Keratinocyte (primary cell): ENCODE data around the gene MLF2. TPM values are rescaled to one million over a fixed set of nuclear protein-coding genes. Genes with fewer than 3 reads are reported as not detected.

Experiments used
- DNase-seq: peaks from one replicate; pipeline ENCODE4 v3.0.0-alpha.2; 2011; ENCODE audit warnings: low read depth, missing footprints, low spot score
- FAIRE-seq: peaks from 2 replicates; lab custom pipeline; 2011; peaks lifted over from hg19 to GRCh38; lab: Jason Lieb, UNC
- H2AFZ ChIP-seq: 2 replicates; pipeline ENCODE4 v1.6.0; 2012; ENCODE audit warnings: low read length, control low read depth, inconsistent platforms; ENCODE audit not compliant: control insufficient read depth
- H3K27ac ChIP-seq: 2 replicates; pipeline ENCODE4 v1.5.1; 2011; ENCODE audit warnings: low read length; ENCODE audit not compliant: control insufficient read depth, insufficient read depth
- H3K27me3 ChIP-seq: 3 replicates; pipeline ENCODE4 v1.6.0; 2011; ENCODE audit warnings: low read length; ENCODE audit not compliant: control insufficient read depth, insufficient read depth; ENCODE audit errors: extremely low read depth
- H3K36me3 ChIP-seq, 2 experiments: 2 replicates in 1 of 2; 3 replicates in 1 of 2; pipeline ENCODE4 v1.5.1; 2011; ENCODE audit warnings: low read length in 2 of 2, mild to moderate bottlenecking in 1 of 2; ENCODE audit not compliant: control insufficient read depth in 2 of 2, insufficient read depth in 2 of 2; ENCODE audit errors: extremely low read depth in 1 of 2
- H3K4me1 ChIP-seq: 3 replicates; pipeline ENCODE4 v1.5.1; 2011; ENCODE audit warnings: low read length; ENCODE audit not compliant: control insufficient read depth, insufficient read depth; ENCODE audit errors: extremely low read depth
- H3K4me2 ChIP-seq: 3 replicates; pipeline ENCODE4 v1.6.0; 2011; ENCODE audit warnings: low read depth, low read length; ENCODE audit not compliant: control insufficient read depth, insufficient read depth; ENCODE audit errors: extremely low read depth
- H3K4me3 ChIP-seq, 3 experiments: fragments of 200-600 bp in 1 of 3; sonication (generic) in 1 of 3; 2 replicates in 2 of 3; 3 replicates in 1 of 3; pipeline ENCODE4 v1.5.1; 2011 to 2016; ENCODE audit warnings: low read length in 3 of 3, mild to moderate bottlenecking in 3 of 3, control low read depth in 2 of 3, inconsistent platforms in 1 of 3, low read depth in 1 of 3, mixed read lengths in 1 of 3, mixed run types in 1 of 3, moderate library complexity in 1 of 3; ENCODE audit not compliant: control insufficient read depth in 2 of 3, insufficient read depth in 2 of 3; ENCODE audit errors: extremely low read depth in 1 of 3
- H3K79me2 ChIP-seq: 2 replicates; pipeline ENCODE4 v1.6.0; 2012; ENCODE audit warnings: low read length; ENCODE audit not compliant: control insufficient read depth, insufficient read depth
- H3K9ac ChIP-seq: 3 replicates; pipeline ENCODE4 v1.6.0; 2011; ENCODE audit warnings: low read length; ENCODE audit not compliant: control insufficient read depth, insufficient read depth; ENCODE audit errors: extremely low read depth
- H3K9me1 ChIP-seq: 3 replicates; pipeline ENCODE4 v1.6.0; 2011; ENCODE audit warnings: low read length; ENCODE audit not compliant: control insufficient read depth, insufficient read depth; ENCODE audit errors: extremely low read depth
- H3K9me3 ChIP-seq: 2 replicates; pipeline ENCODE4 v1.5.1; 2012; ENCODE audit warnings: low read depth, low read length; ENCODE audit not compliant: control insufficient read depth
- H4K20me1 ChIP-seq: 3 replicates; pipeline ENCODE4 v1.6.0; 2011; ENCODE audit warnings: low read length; ENCODE audit not compliant: control insufficient read depth, insufficient read depth; ENCODE audit errors: extremely low read depth
- EZH2 ChIP-seq: IDR thresholded peaks from one replicate; pipeline ENCODE4 v1.6.1; 2012; ENCODE audit warnings: inconsistent platforms, mild to moderate bottlenecking, low read length, moderate library complexity
- dilution Hi-C: fragments of 300-500 bp; cut with MboI; formaldehyde crosslinking; loops from one replicate; pipeline ENCODE4 v1.7.0; 2020; ENCODE audit warnings: low sequenced_read_pairs; ENCODE audit not compliant: extremely low pct_ligation_motif_present
- polyA plus RNA-seq, 5 experiments: library from polyadenylated mRNA; depleted of rRNA in 3 of 5; stranded (reverse) in 3 of 5; stranded (forward) in 1 of 5; unstranded in 1 of 5; fragments of >200 nt; gene quantifications; 1 replicate in 1 of 5; 2 replicates in 3 of 5; 3 replicates in 1 of 5; pipeline versions ENCODE4 v1.2.1 to v1.2.3, GENCODE V29; 2011 to 2012; ENCODE audit warnings: missing spikeins in 2 of 5, low read depth in 1 of 5, low replicate concordance in 1 of 5
- small RNA-seq, 3 experiments: library from RNA; depleted of rRNA; stranded (forward); fragments of <200 nt; gene quantifications; one replicate each; pipeline ENCODE3, GENCODE V24; 2012; ENCODE audit warnings: low read depth in 3 of 3, low replicate concordance in 1 of 3; ENCODE audit not compliant: insufficient read length in 3 of 3
- TF ChIP-seq, protein P1 (sequence below), 3 experiments: IDR thresholded peaks in 1 of 3; conservative IDR thresholded peaks in 1 of 3; optimal IDR thresholded peaks in 1 of 3; 2 replicates in 2 of 3; 3 replicates in 1 of 3; pipeline versions ENCODE3 to v1.5.1; 2011; ENCODE audit warnings: low read length in 3 of 3, mild to moderate bottlenecking in 3 of 3, moderate library complexity in 2 of 3, control low read depth in 1 of 3, inconsistent platforms in 1 of 3; ENCODE audit not compliant: insufficient read depth in 2 of 3; ENCODE audit errors: extremely low read depth in 1 of 3

The MLF2 gene
- polyA plus RNA-seq, 1 donor (not counting 4 experiments of a cell fraction or from before 2014, with no cell fraction given), result 317 TPM

GRCh38 chr12:6698352-6699046 lies 54.4 kb downstream of the MLF2 start:
- dilution Hi-C loops, result no loop called here
- Histone ChIP-seq H3K9ac (no peak overlapping the region), H4K20me1 (no peaks in the 10 kb centered on the region), H3K4me3 (no peak overlapping the region), H3K27ac (no peak overlapping the region), H3K4me2 (no peak overlapping the region), H3K79me2 (no peaks in the 10 kb centered on the region), H3K9me3 (no peaks in the 10 kb centered on the region), H3K9me1 (no peaks in the 10 kb centered on the region), H3K36me3 (no peaks in the 10 kb centered on the region), H3K27me3 (peaks cover 41% of the 10 kb centered on the region), H2AFZ (no peak overlapping the region), H3K4me1 (peaks cover 3% of the 10 kb centered on the region)
- TF ChIP-seq, protein P1, sequence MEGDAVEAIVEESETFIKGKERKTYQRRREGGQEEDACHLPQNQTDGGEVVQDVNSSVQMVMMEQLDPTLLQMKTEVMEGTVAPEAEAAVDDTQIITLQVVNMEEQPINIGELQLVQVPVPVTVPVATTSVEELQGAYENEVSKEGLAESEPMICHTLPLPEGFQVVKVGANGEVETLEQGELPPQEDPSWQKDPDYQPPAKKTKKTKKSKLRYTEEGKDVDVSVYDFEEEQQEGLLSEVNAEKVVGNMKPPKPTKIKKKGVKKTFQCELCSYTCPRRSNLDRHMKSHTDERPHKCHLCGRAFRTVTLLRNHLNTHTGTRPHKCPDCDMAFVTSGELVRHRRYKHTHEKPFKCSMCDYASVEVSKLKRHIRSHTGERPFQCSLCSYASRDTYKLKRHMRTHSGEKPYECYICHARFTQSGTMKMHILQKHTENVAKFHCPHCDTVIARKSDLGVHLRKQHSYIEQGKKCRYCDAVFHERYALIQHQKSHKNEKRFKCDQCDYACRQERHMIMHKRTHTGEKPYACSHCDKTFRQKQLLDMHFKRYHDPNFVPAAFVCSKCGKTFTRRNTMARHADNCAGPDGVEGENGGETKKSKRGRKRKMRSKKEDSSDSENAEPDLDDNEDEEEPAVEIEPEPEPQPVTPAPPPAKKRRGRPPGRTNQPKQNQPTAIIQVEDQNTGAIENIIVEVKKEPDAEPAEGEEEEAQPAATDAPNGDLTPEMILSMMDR (optimal IDR thresholded peaks at IDR 0.05 in 1 of 3, IDR thresholded peaks at IDR 0.05 in 1 of 3, conservative IDR thresholded peaks at IDR 0.05 in 1 of 3; ENCODE audit: extremely low read depth in 1 of 3, insufficient read depth in 2 of 3, low read length in 3 of 3), result no peak
- no peak for TF ChIP-seq EZH2
- DNase-seq, result no peak
- no peak for FAIRE-seq

Small RNA genes lying within 50 kb of the gene (small RNA-seq; reads per million reads assigned to genes)
- 0 reads per million in 3 experiments for gene RNU6-781P

Other genes with a start within 250 kb of the MLF2 start
- gene GAPDH, start 218.6 kb downstream of the MLF2 start, polyA plus RNA-seq, result 8,390 to 11,361 TPM (median 8,495 TPM) in 3 replicates
- gene IFFO1, start 197.1 kb downstream of the MLF2 start, polyA plus RNA-seq, result 0.67 to 1.0 TPM (median 0.75 TPM) in 3 replicates
- 85.9 to 108 TPM (median 94.4 TPM) in 3 replicates for gene NOP2, start 184.8 kb downstream of the MLF2 start, polyA plus RNA-seq
- 79.7 to 93.1 TPM (median 81.2 TPM) in 3 replicates for gene CHD4, start 145.8 kb downstream of the MLF2 start, polyA plus RNA-seq
- gene LPAR5, start 117.2 kb downstream of the MLF2 start, polyA plus RNA-seq, result 6.7 to 11.7 TPM (median 8.3 TPM) in 3 replicates
- gene ACRBP, start 105.7 kb downstream of the MLF2 start, polyA plus RNA-seq, result 0.07 to 0.21 TPM (median 0.09 TPM) in 3 replicates
- gene ING4, start 90.0 kb downstream of the MLF2 start, polyA plus RNA-seq, result 25.5 to 31.6 TPM (median 30.4 TPM) in 3 replicates
- 29.0 to 44.0 TPM (median 29.8 TPM) in 3 replicates for gene ZNF384, start 63.8 kb downstream of the MLF2 start, polyA plus RNA-seq
- not detected in 3 replicates for gene PIANP, start 52.3 kb downstream of the MLF2 start, polyA plus RNA-seq
- 85.4 to 116 TPM (median 85.5 TPM) in 3 replicates for gene COPS7A, start 29.1 kb downstream of the MLF2 start, polyA plus RNA-seq
- gene PTMS, start 13.2 kb upstream of the MLF2 start, polyA plus RNA-seq, result 80.6 to 140 TPM (median 119 TPM) in 3 replicates
- gene LAG3, start 19.4 kb upstream of the MLF2 start, polyA plus RNA-seq, result 0.09 to 0.14 TPM (median 0.09 TPM) in 3 replicates
- gene CD4, start 36.4 kb upstream of the MLF2 start, polyA plus RNA-seq, result 0.01 to 0.05 TPM in 2 of 3 replicates, not detected in the other
- 0.05 to 0.10 TPM (median 0.09 TPM) in 3 replicates for gene GPR162, start 68.7 kb upstream of the MLF2 start, polyA plus RNA-seq
- 3.9 to 5.7 TPM (median 4.2 TPM) in 3 replicates for gene P3H3, start 75.3 kb upstream of the MLF2 start, polyA plus RNA-seq
- gene GNB3, start 87.8 kb upstream of the MLF2 start, polyA plus RNA-seq, result 0.41 to 0.94 TPM (median 0.80 TPM) in 3 replicates
- gene CDCA3, start 98.1 kb upstream of the MLF2 start, polyA plus RNA-seq, result 2.1 to 16.9 TPM (median 15.0 TPM) in 3 replicates
- 58.3 to 84.1 TPM (median 67.2 TPM) in 3 replicates for gene USP5, start 99.0 kb upstream of the MLF2 start, polyA plus RNA-seq
- gene TPI1, start 114.4 kb upstream of the MLF2 start, polyA plus RNA-seq, result 1,218 to 2,229 TPM (median 1,551 TPM) in 3 replicates
- gene SPSB2, start 120.2 kb upstream of the MLF2 start, polyA plus RNA-seq, result 4.9 to 8.7 TPM (median 5.1 TPM) in 3 replicates
- gene LRRC23, start 151.7 kb upstream of the MLF2 start, polyA plus RNA-seq, result 6.2 to 7.1 TPM (median 6.3 TPM) in 3 replicates
- 0.87 to 1.7 TPM (median 1.1 TPM) in 3 replicates for gene ENO2, start 161.4 kb upstream of the MLF2 start, polyA plus RNA-seq
- gene ATN1, start 174.8 kb upstream of the MLF2 start, polyA plus RNA-seq, result 4.8 to 7.8 TPM (median 6.2 TPM) in 3 replicates
- gene RNU7-1, start 190.7 kb upstream of the MLF2 start, polyA plus RNA-seq, result not detected in 3 replicates
- gene C12orf57, start 190.9 kb upstream of the MLF2 start, polyA plus RNA-seq, result 121 to 211 TPM (median 137 TPM) in 3 replicates
- gene PTPN6, start 198.2 kb upstream of the MLF2 start, polyA plus RNA-seq, result 18.7 to 21.0 TPM (median 19.7 TPM) in 3 replicates
- 225 to 270 TPM (median 244 TPM) in 3 replicates for gene PHB2, start 217.5 kb upstream of the MLF2 start, polyA plus RNA-seq
- 61.6 to 104 TPM (median 76.9 TPM) in 3 replicates for gene EMG1, start 217.8 kb upstream of the MLF2 start, polyA plus RNA-seq